HepG2 (cell line): ENCODE results near the gene ESR1. TPM values are rescaled to one million over a fixed set of nuclear protein-coding genes. Genes with fewer than 3 reads are reported as not detected.

Experiments
- CEBPG ChIP-seq: IDR thresholded peaks from 2 replicates; pipeline ENCODE4 v1.6.1; 2016
- ESRRA ChIP-seq: sonication (generic); formaldehyde crosslinking; IDR thresholded peaks from 2 replicates; pipeline ENCODE4 v1.5.1; 2020; ENCODE audit warnings: mild to moderate bottlenecking, low read depth, missing genetic modification reagents
- HDAC1 ChIP-seq: sonication (generic); formaldehyde crosslinking; IDR thresholded peaks from 2 replicates; pipeline ENCODE4 v1.5.1; 2020; ENCODE audit warnings: mild to moderate bottlenecking, missing genetic modification reagents
- KMT2A ChIP-seq: sonication (generic); formaldehyde crosslinking; IDR thresholded peaks from 2 replicates; pipeline ENCODE4 v1.4.0; 2020; ENCODE audit warnings: missing genetic modification reagents
- MIXL1 ChIP-seq: IDR thresholded peaks from 2 replicates; pipeline ENCODE4 v1.6.1; 2016
- MXD1 ChIP-seq: sonication (generic); formaldehyde crosslinking; IDR thresholded peaks from 2 replicates; pipeline ENCODE4 v1.4.0; 2020; ENCODE audit warnings: mild to moderate bottlenecking, missing genetic modification reagents
- NFKBIZ ChIP-seq: IDR thresholded peaks from 2 replicates; pipeline ENCODE4 v1.6.1; 2018; ENCODE audit warnings: missing genetic modification reagents, missing compliant biosample characterization
- REPIN1 ChIP-seq: sonication (generic); formaldehyde crosslinking; IDR thresholded peaks from 2 replicates; pipeline ENCODE4 v1.8.0; 2022; ENCODE audit warnings: missing genetic modification reagents, low read depth, mild to moderate bottlenecking, borderline replicate concordance
- RXRB ChIP-seq: IDR thresholded peaks from 2 replicates; pipeline ENCODE4 v1.6.1; 2016; ENCODE audit warnings: borderline replicate concordance, missing genetic modification reagents, missing compliant biosample characterization
- SRSF1 ChIP-seq: fragments of 200-400 bp; formaldehyde crosslinking; optimal IDR thresholded peaks from 2 replicates; pipeline ENCODE3; 2017; ENCODE audit warnings: mild to moderate bottlenecking, low read depth, low read length, moderate library complexity
- TERF1 ChIP-seq: sonication (generic); formaldehyde crosslinking; IDR thresholded peaks from 2 replicates; pipeline ENCODE4 v1.8.0; 2022; ENCODE audit warnings: mild to moderate bottlenecking, missing genetic modification reagents, moderate library complexity
- ZNF124 ChIP-seq: sonication (generic); formaldehyde crosslinking; IDR thresholded peaks from 2 replicates; pipeline ENCODE4 v1.4.0; 2020; ENCODE audit warnings: missing genetic modification reagents
- ZNF251 ChIP-seq: sonication (generic); formaldehyde crosslinking; IDR thresholded peaks from 2 replicates; pipeline ENCODE4 v1.9.0; 2021; ENCODE audit warnings: mild to moderate bottlenecking, missing genetic modification reagents
- ZNF580 ChIP-seq: IDR thresholded peaks from 2 replicates; pipeline ENCODE4 v1.6.1; 2016; ENCODE audit warnings: low read depth, borderline replicate concordance
- ZNF704 ChIP-seq: sonication (generic); formaldehyde crosslinking; IDR thresholded peaks from 2 replicates; pipeline ENCODE4 v1.8.1; 2023; ENCODE audit warnings: mild to moderate bottlenecking, inconsistent platforms, moderate library complexity, missing genetic modification reagents, borderline replicate concordance
- ZNF788 ChIP-seq: sonication (generic); formaldehyde crosslinking; IDR thresholded peaks from 2 replicates; pipeline ENCODE4 v1.5.0; 2020; ENCODE audit warnings: mild to moderate bottlenecking, missing genetic modification reagents, borderline replicate concordance
- ZNF792 ChIP-seq: IDR thresholded peaks from 2 replicates; pipeline ENCODE4 v1.6.1; 2016
- polyA plus RNA-seq, 8 experiments: library from polyadenylated mRNA; depleted of rRNA in 3 of 8; stranded (reverse) in 7 of 8; unstranded in 1 of 8; fragments of >200 nt; fragmentation: Illumina TruSeq in 4 of 8; extraction: Trizol in 4 of 8; gene quantifications; 2 replicates each; pipeline versions ENCODE4 v1.2.1 to v1.2.3, GENCODE V29; 2011 to 2016; ENCODE audit warnings: low read depth in 4 of 8, missing spikeins in 1 of 8, mixed read lengths in 1 of 8; ENCODE audit not compliant: insufficient read depth in 1 of 8
- total RNA-seq, 5 experiments: library from RNA; depleted of rRNA; stranded (reverse); fragments of >200 nt; fragmentation: Illumina TruSeq; extraction: Trizol; gene quantifications; 2 replicates each; pipeline ENCODE4 v1.2.3, GENCODE V29; 2016; ENCODE audit warnings: low read depth in 1 of 5
- TF ChIP-seq, protein P1 (sequence below): sonication (generic); formaldehyde crosslinking; IDR thresholded peaks from 2 replicates; pipeline ENCODE4 v1.5.1; 2020; ENCODE audit warnings: mild to moderate bottlenecking, missing genetic modification reagents, borderline replicate concordance

The ESR1 gene
- total and polyA plus RNA-seq, 2 of the 13 experiments (the other 11 are each of a cell fraction or from before 2014, with no cell fraction given) = not detected

- peak; percentile 63; the same call in 1 of the 2 replicates for TF ChIP-seq KMT2A (CRISPR knock-in tag)
- peak; percentile 41; the same call in 1 of the 2 replicates for TF ChIP-seq ZNF124 (CRISPR knock-in tag)
- TF ChIP-seq NFKBIZ = 0 out of 2 replicates have a peak, but pooled peaks have one; percentile 69
- peak; percentile 61; the same call in 1 of the 2 replicates for TF ChIP-seq MIXL1
- TF ChIP-seq ZNF580 (CRISPR knock-in tag) = 0 out of 2 replicates have a peak, but pooled peaks have one; percentile 59
- no peak for TF ChIP-seq ZNF251 (CRISPR knock-in tag)
- no peak for TF ChIP-seq SRSF1
- TF ChIP-seq HDAC1 (CRISPR knock-in tag) = peak; percentile 63; the same call in 1 of the 2 replicates
- peak; percentile 87 for TF ChIP-seq ESRRA (CRISPR knock-in tag)
- TF ChIP-seq, protein P1, sequence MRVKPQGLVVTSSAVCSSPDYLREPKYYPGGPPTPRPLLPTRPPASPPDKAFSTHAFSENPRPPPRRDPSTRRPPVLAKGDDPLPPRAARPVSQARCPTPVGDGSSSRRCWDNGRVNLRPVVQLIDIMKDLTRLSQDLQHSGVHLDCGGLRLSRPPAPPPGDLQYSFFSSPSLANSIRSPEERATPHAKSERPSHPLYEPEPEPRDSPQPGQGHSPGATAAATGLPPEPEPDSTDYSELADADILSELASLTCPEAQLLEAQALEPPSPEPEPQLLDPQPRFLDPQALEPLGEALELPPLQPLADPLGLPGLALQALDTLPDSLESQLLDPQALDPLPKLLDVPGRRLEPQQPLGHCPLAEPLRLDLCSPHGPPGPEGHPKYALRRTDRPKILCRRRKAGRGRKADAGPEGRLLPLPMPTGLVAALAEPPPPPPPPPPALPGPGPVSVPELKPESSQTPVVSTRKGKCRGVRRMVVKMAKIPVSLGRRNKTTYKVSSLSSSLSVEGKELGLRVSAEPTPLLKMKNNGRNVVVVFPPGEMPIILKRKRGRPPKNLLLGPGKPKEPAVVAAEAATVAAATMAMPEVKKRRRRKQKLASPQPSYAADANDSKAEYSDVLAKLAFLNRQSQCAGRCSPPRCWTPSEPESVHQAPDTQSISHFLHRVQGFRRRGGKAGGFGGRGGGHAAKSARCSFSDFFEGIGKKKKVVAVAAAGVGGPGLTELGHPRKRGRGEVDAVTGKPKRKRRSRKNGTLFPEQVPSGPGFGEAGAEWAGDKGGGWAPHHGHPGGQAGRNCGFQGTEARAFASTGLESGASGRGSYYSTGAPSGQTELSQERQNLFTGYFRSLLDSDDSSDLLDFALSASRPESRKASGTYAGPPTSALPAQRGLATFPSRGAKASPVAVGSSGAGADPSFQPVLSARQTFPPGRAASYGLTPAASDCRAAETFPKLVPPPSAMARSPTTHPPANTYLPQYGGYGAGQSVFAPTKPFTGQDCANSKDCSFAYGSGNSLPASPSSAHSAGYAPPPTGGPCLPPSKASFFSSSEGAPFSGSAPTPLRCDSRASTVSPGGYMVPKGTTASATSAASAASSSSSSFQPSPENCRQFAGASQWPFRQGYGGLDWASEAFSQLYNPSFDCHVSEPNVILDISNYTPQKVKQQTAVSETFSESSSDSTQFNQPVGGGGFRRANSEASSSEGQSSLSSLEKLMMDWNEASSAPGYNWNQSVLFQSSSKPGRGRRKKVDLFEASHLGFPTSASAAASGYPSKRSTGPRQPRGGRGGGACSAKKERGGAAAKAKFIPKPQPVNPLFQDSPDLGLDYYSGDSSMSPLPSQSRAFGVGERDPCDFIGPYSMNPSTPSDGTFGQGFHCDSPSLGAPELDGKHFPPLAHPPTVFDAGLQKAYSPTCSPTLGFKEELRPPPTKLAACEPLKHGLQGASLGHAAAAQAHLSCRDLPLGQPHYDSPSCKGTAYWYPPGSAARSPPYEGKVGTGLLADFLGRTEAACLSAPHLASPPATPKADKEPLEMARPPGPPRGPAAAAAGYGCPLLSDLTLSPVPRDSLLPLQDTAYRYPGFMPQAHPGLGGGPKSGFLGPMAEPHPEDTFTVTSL (CRISPR knock-in tag) = peak; percentile 93
- peak; percentile 73 for TF ChIP-seq RXRB (CRISPR knock-in tag)
- peak; percentile 58; the same call in 1 of the 2 replicates for TF ChIP-seq REPIN1 (CRISPR knock-in tag)
- TF ChIP-seq ZNF704 (CRISPR knock-in tag) = no peak
- TF ChIP-seq ZNF792 (CRISPR knock-in tag) = peak; percentile 91
- no peak for TF ChIP-seq ZNF788
- TF ChIP-seq CEBPG (CRISPR knock-in tag) = peak; percentile 36
- no peak for TF ChIP-seq MXD1 (CRISPR knock-in tag)
- no peak for TF ChIP-seq TERF1 (CRISPR knock-in tag)
These were observed 363.5 kb downstream of the ESR1 start (continued) for GRCh38 chr6:152170702-152171667.
